Prostate gland (tissue), 2 donors: ENCODE data around the gene PODN.

Experiments used
- CTCF ChIP-seq, 4 experiments: fragments of 200-600 bp in 2 of 4; fragments of 450-650 bp in 2 of 4; sonication (generic) in 2 of 4; IDR thresholded peaks; 1 replicate in 3 of 4; 2 replicates in 1 of 4; pipeline ENCODE4 v1.5.1; 2016 to 2019; ENCODE audit warnings: antibody characterized with exemption in 4 of 4, mild to moderate bottlenecking in 2 of 4, moderate library complexity in 2 of 4
- POLR2A ChIP-seq: fragments of 450-650 bp; IDR thresholded peaks from one replicate; pipeline ENCODE4 v1.6.1; 2016; ENCODE audit warnings: antibody characterized with exemption, mild to moderate bottlenecking
- POLR2AphosphoS5 ChIP-seq: sonication (generic); formaldehyde crosslinking; IDR thresholded peaks from one replicate; pipeline ENCODE4 v1.6.1; 2017; ENCODE audit warnings: antibody characterized with exemption

DNA sequence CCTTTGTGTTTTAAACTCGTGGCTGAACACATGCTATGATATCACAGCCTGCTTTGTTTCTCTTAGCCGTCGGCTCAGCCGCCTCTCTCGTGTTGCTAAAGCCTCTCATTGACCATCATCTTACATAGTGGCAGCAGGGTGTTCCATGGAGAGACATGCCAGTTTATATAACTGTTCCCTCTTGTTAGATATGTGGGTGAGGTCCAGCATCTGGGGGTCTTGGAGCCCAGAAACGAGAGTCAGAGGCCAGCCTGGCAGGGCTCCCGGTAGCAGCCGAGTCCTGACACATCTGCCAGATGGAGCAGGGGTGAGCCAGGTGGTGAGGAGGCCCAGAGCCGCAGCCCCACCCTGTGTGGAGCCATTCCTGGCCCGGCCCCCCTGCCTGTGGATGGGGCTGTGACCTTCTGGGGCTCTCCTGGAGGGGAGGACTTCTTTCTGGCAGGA lies 11.9 kb downstream of the PODN start:
- no peak for TF ChIP-seq CTCF (IDR thresholded peaks at IDR 0.05)
- no peak for TF ChIP-seq POLR2A
- TF ChIP-seq POLR2AphosphoS5 = no peak
